Vagina (tissue), 2 donors: ENCODE measurements around the gene TMEM219.

Experiments used
- CTCF ChIP-seq, 3 experiments: fragments of 450-650 bp in 2 of 3; fragments of 200-600 bp in 1 of 3; sonication (generic) in 1 of 3; IDR thresholded peaks; one replicate each; pipeline ENCODE4 v1.5.1; 2017 to 2019; ENCODE audit warnings: antibody characterized with exemption in 3 of 3, mild to moderate bottlenecking in 2 of 3, moderate library complexity in 2 of 3
- POLR2A ChIP-seq, 2 donors: fragments of 450-650 bp; IDR thresholded peaks; one replicate each; pipeline ENCODE4 v1.6.1; 2017; ENCODE audit warnings: antibody characterized with exemption in 2 of 2, mild to moderate bottlenecking in 2 of 2, moderate library complexity in 2 of 2

GRCh38 chr16:29958756-29959155 lies 3.1 kb upstream of the TMEM219 start:
- TF ChIP-seq CTCF (IDR thresholded peaks at IDR 0.05) (no peak), POLR2A (IDR thresholded peaks at IDR 0.05) (no peak)
